ENCODE measurements around the gene B4GALNT2.
"Not testable (repeated sequence)": the region's sequence is repeated elsewhere in the genome, so short reads cannot be mapped to it uniquely, and the experiment has no call there.

Gene B4GALNT2

DNA sequence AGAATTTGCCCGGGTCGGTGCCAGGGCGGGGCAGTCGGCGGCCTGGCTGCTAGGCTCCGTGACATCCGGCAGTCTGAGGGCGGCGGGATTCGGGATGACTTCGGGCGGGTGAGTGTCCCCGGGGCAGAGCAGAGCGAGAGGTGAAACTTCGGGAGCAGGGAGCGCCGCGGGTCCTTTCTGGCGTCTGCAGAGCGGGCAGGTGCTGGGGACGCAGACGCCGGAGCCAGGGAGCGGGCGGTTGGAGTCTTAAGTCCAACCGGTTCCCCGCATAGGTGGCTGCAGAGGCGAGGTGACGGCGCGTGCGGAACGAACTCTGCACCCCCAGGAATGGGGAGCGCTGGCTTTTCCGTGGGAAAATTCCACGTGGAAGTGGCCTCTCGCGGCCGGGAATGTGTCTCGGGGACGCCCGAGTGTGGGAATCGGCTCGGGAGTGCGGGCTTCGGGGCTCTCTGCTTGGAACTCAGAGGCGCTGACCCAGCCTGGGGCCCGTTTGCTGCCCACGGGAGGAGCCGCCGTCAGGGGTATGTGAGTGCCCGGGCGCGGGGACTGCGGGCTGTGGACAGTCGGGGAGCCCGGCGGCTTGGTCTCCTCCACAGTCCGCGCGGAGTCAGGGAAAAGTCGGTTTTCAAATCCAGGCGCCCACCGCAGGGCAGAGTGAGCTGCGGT, at the start of gene B4GALNT2:
TSS of gene B4GALNT2 (plus strand) at position 71 of the 666 bp plus-strand sequence. CDS start at position 95, 24 bp downstream.
- DNase-seq (ENCODE audit: low spot score) = peak; percentile 48

DNA sequence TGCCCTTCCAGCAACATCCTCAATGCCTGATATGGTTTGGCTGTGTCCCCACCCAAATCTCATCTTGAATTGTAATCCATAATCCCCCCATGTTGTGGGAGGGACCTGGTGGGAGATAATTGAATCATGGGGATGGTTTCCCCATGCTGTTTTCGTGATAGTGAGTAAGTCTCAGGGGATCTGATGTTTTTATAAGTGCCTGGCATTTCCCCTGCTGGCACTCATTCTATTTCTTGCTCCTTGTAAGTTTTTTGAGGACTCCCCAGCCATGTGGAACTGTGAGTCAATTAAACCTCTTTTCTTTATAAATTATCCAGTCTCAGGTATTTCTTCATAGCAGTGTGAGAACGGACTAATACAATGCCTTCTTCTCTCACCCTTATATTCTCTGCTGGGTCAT, 47.5 kb upstream of the B4GALNT2 start:
- not testable (repeated sequence) for DNase-seq (ENCODE audit: low spot score)

- no peak for DNase-seq (ENCODE audit: low spot score)
Measured at GRCh38 chr17:49085565-49086315, 46.8 kb upstream of the B4GALNT2 start.

DNA sequence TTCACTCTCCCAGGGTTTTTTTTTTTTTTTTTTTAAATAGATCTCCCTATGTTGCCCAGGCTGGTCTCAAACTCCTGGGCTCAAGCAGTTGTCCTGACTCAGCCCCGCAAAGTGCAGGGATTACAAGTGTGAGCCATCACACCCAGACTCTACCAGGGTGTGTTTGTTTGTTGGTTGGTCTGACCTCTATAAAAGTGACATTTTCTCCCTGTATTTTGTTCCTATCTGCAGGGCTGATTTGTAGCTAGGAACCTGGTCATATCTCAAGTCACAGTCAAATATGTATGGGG, 46.3 kb upstream of the B4GALNT2 start:
- DNase-seq (ENCODE audit: low spot score) = no peak

DNA sequence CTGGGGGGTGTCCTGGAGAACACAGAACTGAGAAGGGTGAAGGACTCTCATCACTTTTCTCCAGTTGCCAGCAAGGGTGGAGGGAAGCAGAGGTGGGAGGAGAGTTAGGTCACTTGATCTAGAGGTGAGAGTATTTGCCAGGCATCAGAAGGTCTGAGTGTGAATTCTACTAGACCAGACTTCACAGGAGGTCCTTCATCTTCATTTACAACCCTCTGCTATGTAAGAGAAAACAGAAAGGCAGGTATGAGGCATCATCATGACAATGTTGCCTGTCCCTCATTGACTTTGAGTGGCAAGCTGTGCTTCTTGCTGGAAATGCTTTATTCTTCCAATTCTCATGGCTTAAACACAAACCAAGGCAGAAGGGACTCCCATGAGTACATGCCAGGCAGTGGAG, 45.9 kb upstream of the B4GALNT2 start:
- no peak for DNase-seq (ENCODE audit: low spot score)

DNA sequence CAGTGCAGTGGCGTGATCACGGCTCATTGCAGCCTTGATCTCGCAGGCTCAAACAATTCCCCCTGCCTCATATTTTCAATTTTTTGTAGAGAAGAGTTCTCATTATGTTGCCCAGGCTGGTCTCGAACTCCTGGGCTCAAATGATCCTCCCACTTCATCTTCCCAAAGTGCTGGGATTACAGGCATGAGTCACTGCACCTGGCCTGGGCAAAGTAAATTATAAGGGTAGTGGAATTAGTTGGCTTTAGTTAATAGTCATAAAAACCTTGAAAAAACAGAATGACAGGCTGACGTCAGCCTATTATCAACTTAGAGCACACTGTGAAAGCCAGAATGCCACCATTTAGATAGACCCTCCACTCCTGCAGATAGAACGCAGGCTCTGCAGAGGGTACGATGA, 43.5 kb upstream of the B4GALNT2 start:
- no peak for DNase-seq (ENCODE audit: low spot score)

DNA sequence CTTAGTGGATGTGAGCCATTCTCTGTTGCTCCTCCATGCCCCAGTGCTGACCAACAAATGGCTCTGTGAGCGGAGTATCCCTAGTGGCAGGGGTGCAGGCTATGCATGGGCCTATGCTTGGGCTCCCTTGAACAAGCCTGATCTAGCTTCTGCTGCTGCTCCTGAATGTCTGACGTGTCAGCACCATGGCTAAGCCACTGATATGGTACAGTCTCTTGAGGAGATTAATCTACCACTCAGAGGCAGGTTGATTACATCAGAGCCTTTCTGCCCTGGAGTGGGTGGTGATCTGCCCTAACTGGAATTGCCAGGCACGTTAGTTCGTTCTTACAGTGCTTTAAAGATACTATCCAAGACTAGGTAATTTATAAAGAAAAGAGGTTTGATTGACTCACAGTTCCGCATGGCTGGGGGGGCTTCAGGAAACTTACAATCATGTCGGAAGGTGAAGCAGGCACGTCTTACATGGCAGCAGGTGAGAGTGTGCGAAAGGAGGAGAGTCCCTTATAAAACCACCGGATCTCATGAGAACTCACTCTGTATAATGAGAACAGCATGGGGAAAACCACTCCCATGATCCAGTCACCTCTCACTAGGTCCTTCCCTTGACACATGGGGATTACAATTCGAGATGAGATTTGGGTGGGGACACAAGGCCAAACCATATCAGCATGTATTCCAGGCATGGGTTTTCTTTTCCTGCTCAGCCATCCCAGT, 41.5 kb upstream of the B4GALNT2 start:
- DNase-seq (ENCODE audit: low spot score) = no peak

DNA sequence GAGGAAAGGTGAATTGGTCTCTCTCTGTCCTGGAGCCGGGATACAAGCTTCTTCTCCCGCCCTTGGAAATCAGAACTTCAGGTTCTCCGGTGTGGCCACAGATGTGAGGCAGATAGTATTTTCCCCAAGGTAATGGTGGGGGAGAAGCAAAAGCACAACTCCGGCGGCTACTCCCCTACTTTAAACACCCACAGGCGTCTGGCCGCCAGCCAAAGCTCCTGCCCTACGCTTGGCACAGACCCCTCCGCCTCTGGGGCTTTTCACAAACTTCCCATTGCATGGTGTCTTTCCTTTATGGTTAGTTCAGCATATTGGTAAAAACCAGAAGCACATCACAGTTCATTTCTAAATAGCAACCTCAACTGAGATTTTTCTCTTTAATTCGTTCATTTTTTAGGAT, 39.4 kb upstream of the B4GALNT2 start:
- no peak for DNase-seq (ENCODE audit: low spot score)

DNA sequence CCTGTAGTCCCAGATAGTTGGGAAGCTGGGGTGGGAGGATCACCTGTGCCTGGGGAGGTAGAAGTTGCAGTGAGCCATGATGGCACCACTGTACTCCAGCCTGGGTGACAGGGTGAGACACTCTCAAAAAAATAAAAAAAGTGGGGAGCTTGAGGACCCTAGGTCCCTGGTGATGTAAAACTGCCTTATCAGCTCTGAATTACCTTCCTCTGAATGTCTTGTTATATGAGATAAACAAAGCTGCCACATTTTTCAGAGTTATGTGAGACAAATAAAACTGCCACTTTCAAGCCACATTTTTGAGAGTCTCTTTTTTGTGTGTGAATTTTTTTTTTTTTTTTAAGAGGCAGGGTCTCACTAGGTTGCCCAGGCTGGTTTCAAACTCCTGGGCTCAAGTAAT, 32.0 kb upstream of the B4GALNT2 start:
- DNase-seq (ENCODE audit: low spot score) = no peak

- no peak for DNase-seq (ENCODE audit: low spot score)
Measured at GRCh38 chr17:49101054-49101534, 31.5 kb upstream of the B4GALNT2 start.

DNA sequence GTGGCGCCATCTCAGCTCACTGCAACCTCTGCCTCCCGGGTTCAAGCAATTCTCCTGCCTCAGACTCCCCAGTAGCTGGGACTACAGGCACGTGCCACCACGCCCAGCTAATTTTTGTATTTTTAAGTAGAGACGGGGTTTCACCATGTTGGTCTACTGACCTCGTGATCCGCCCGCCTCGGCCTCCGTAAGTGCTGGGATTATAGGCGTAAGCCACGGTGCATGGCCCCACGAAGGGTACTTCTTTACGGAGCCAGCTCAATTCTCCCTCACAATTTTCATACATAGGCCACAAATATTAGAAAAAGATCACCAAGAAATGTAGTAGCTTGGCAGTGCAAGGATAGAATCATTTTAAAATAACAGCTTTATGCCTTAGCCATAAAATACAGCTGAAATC, 29.2 kb upstream of the B4GALNT2 start:
- DNase-seq (ENCODE audit: low spot score) = not testable (repeated sequence)

DNA sequence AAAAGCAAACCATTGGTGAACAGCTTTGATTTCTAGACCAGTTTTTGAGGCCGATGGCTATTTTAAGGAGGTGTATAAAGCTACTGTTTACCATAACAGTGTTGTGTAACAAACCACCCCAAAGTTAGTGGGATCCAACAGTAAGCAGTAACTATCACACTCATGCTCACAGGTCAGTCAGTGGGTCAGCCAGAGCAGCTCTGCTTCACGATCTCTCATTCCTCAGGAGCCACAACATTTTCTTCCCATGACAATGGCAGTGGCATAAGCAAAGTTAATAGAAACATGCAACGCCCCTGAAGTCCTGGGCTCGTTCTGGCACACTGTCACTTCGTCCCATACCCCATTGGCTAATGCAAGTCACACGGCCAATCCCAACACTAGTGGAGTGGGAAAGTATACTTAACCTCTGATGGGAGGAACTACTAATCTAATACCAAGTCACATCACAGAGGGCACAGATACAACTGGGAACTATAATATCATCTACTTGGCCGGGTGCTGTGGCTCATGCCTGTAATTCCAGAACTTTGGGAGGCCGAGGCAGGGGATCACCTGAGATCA, 28.0 kb upstream of the B4GALNT2 start:
- DNase-seq (ENCODE audit: low spot score) = no peak

DNA sequence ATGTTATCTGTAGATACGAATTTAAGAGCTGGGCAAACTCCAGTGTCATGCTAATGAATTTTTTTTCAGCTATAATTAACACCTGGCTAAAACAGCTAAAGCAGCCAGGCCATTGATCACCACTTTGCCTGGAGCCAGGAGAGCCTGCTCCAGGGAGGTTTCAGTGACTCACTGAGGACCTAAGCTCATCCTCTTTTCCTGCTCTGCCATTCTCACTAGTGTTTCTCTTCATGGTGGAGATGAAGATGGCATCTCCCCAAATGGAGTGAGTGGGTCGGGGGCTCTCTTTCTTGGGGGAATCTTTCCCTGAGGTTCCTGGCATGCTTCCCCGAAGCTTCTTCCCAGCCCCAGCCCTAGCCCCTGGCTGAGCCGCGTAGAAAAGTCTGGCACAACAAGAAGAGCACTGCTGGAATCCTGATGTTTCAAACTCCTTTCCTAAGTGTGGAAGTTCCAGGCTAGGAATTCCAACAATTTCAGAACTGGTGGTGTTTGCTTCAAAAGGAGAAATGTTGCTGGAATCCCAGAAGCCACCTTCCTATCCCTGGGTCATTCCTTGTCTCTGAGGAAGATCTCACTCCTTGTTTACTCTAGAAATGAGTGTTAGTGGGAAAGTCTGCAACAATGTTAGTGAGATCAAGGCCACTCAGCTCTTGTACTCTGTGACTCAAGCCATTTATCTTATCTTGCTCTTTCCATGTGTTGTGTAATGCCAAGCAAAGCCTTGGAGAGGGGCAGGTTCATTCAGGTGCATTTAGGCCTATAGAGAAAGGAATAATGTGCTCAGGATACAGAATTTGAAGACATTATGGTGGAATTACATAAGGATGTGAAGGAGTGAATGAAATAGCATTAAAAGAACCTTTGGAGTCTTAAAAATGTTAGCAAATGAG, 26.0 kb upstream of the B4GALNT2 start:
- DNase-seq (ENCODE audit: low spot score) = peak; percentile 60

- DNase-seq (ENCODE audit: low spot score) = no peak
Measured at GRCh38 chr17:49107211-49107557, 25.4 kb upstream of the B4GALNT2 start.

DNA sequence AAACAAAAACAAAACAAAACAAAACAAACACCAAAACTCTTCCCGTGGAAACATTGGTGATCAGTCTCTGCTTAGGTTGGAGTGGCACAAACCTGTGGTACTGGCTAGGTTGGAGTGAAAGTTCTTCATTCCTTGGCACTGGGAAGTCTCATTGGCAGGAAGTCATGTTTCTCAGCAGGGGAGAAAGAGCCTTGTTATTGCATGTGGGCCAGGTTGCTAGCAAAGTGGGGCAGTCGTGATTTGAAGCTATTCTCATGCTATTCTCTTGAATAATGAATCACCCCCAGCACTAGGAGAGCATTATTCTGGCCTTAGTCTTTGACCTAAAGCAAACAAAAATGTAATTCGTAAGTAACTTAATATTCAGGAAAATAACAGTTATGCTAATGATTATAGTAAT, 24.3 kb upstream of the B4GALNT2 start:
- DNase-seq (ENCODE audit: low spot score) = no peak

DNA sequence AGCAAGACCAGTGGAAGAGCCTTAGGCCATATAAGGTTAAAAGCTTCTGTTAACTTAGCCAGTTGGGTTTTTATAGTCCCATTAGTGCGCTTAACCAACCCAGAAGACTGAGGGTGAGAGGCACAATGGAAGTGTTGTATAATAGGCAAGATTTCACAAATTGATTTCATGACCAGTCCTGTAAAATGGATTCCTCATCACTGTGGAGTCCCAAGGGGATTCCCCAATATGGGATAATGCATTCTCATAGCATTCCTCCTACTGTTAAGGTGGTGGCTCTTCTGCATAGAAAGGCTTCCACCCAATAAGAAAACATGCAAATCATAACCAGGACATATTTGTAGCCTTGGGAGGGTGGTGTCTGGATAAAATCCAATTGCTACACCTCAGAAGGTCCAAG, 22.1 kb upstream of the B4GALNT2 start:
- no peak for DNase-seq (ENCODE audit: low spot score)

GRCh38 chr17:49111934-49112333, 20.6 kb upstream of the B4GALNT2 start:
- DNase-seq (ENCODE audit: low spot score) = no peak

GRCh38 chr17:49112936-49113335, 19.6 kb upstream of the B4GALNT2 start:
- DNase-seq (ENCODE audit: low spot score) = no peak

DNA sequence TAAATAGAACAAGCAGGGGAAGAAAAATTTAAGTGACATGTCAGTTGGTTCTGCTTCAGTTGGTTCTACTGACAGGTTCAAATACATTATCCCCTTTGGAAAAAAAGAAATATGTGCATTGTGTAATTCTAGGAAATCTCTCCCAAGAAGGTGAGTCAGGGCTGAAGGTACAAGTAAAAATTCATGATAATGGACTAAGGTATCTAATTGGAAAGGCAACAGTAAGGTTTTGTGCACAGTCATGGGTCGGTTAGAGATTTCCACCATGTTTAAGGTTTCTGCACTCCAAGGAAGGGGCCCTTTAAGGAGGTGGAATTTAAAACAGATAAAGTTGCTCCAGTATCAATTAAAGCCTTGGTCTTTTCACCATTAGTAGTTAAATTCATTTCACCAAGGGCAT, 17.9 kb upstream of the B4GALNT2 start:
- no peak for DNase-seq (ENCODE audit: low spot score)

GRCh38 chr17:49117587-49118230, 14.9 kb upstream of the B4GALNT2 start:
- DNase-seq (ENCODE audit: low spot score) = no peak

GRCh38 chr17:49120166-49120565, 12.4 kb upstream of the B4GALNT2 start:
- no peak for DNase-seq (ENCODE audit: low spot score)
